Central memory CD8-positive, alpha-beta T cell (primary cell): Measurements from ENCODE around the gene C9.

ENCODE experiments used
- ATAC-seq: fragments of 150-1000 bp; cut with Tn5 transposase; replicated peaks from 2 replicates; pipeline ENCODE4 v1.10.0; 2022; ENCODE audit warnings: mild to moderate bottlenecking, moderate FRiP score, moderate number of reproducible peaks; ENCODE audit not compliant: poor library complexity, severe bottlenecking; ENCODE audit errors: extremely low read depth
- DNase-seq, 2 donors: peaks; one replicate each; pipeline ENCODE4 v3.0.0; 2021; ENCODE audit warnings: low spot score in 2 of 2
- H3K27ac Mint-ChIP-seq: one replicate; pipeline ENCODE4 v1.8.0; 2022; ENCODE audit warnings: low read depth, mild to moderate bottlenecking, moderate library complexity, mixed read lengths
- H3K27me3 Mint-ChIP-seq: one replicate; pipeline ENCODE4 v1.8.0; 2022; ENCODE audit warnings: mixed read lengths
- H3K36me3 Mint-ChIP-seq: one replicate; pipeline ENCODE4 v1.8.0; 2022; ENCODE audit warnings: mild to moderate bottlenecking, moderate library complexity, mixed read lengths; ENCODE audit not compliant: insufficient read depth
- H3K4me1 Mint-ChIP-seq: one replicate; pipeline ENCODE4 v1.8.0; 2022; ENCODE audit warnings: mixed read lengths
- H3K4me3 Mint-ChIP-seq: one replicate; pipeline ENCODE4 v1.8.0; 2022; ENCODE audit warnings: mild to moderate bottlenecking, moderate library complexity, mixed read lengths
- H3K9me3 Mint-ChIP-seq: one replicate; pipeline ENCODE4 v1.8.0; 2022; ENCODE audit warnings: mixed read lengths

Gene C9

GRCh38 chr5:39395521-39395920 is 31.2 kb upstream of the C9 start:
- Mint-ChIP-seq H3K27me3 (no peaks in the 10 kb centered on the region), H3K4me3 (no peak overlapping the region), H3K27ac (no peak overlapping the region), H3K36me3 (no peaks in the 10 kb centered on the region), H3K4me1 (peaks cover 13% of the 10 kb centered on the region), H3K9me3 (no peaks in the 10 kb centered on the region)
- ATAC-seq (no peak), DNase-seq (no peak)

GRCh38 chr5:39394946-39395345 is 30.7 kb upstream of the C9 start:
- no peaks in the 10 kb centered on the region for H3K9me3 Mint-ChIP-seq
- peaks cover 9% of the 10 kb centered on the region for H3K4me1 Mint-ChIP-seq
- ATAC-seq (no peak), DNase-seq (no peak)
- H3K4me3 Mint-ChIP-seq, result no peak overlapping the region
- no peaks in the 10 kb centered on the region for H3K36me3 Mint-ChIP-seq
- no peaks in the 10 kb centered on the region for H3K27me3 Mint-ChIP-seq
- H3K27ac Mint-ChIP-seq, result no peak overlapping the region

- DNase-seq (no peak), ATAC-seq (no peak)
- H3K27me3 Mint-ChIP-seq, result no peaks in the 10 kb centered on the region
- no peaks in the 10 kb centered on the region for H3K36me3 Mint-ChIP-seq
- no peaks in the 10 kb centered on the region for H3K9me3 Mint-ChIP-seq
- H3K4me1 Mint-ChIP-seq, result no peaks in the 10 kb centered on the region
- H3K4me3 Mint-ChIP-seq, result no peak overlapping the region
- H3K27ac Mint-ChIP-seq, result no peak overlapping the region
Observed at GRCh38 chr5:39390945-39391344, 26.6 kb upstream of the C9 start.

GRCh38 chr5:39387293-39387692 is 23.0 kb upstream of the C9 start:
- Mint-ChIP-seq H3K4me1 (no peaks in the 10 kb centered on the region), H3K9me3 (no peaks in the 10 kb centered on the region), H3K27me3 (peaks cover 4% of the 10 kb centered on the region), H3K4me3 (no peak overlapping the region), H3K27ac (no peak overlapping the region), H3K36me3 (no peaks in the 10 kb centered on the region)
- DNase-seq (no peak), ATAC-seq (no peak)

- Mint-ChIP-seq H3K27me3 (peaks cover 15% of the 10 kb centered on the region), H3K9me3 (no peaks in the 10 kb centered on the region), H3K4me1 (no peaks in the 10 kb centered on the region), H3K27ac (no peak overlapping the region), H3K36me3 (no peaks in the 10 kb centered on the region), H3K4me3 (no peak overlapping the region)
- DNase-seq (no peak), ATAC-seq (no peak)
Observed at GRCh38 chr5:39384271-39384670, 20.0 kb upstream of the C9 start.

GRCh38 chr5:39381376-39381775 is 17.1 kb upstream of the C9 start:
- ATAC-seq (no peak), DNase-seq (no peak)
- peaks cover 15% of the 10 kb centered on the region for H3K27me3 Mint-ChIP-seq
- H3K36me3 Mint-ChIP-seq, result no peaks in the 10 kb centered on the region
- no peak overlapping the region for H3K4me3 Mint-ChIP-seq
- H3K4me1 Mint-ChIP-seq, result peaks cover 2% of the 10 kb centered on the region
- H3K27ac Mint-ChIP-seq, result no peak overlapping the region
- H3K9me3 Mint-ChIP-seq, result no peaks in the 10 kb centered on the region

GRCh38 chr5:39379693-39380092 is 15.4 kb upstream of the C9 start:
- Mint-ChIP-seq H3K4me3 (no peak overlapping the region), H3K27ac (no peak overlapping the region), H3K36me3 (no peaks in the 10 kb centered on the region), H3K9me3 (no peaks in the 10 kb centered on the region), H3K4me1 (peaks cover 7% of the 10 kb centered on the region), H3K27me3 (peaks cover 15% of the 10 kb centered on the region)
- DNase-seq (no peak), ATAC-seq (no peak)

GRCh38 chr5:39377613-39378012 is 13.3 kb upstream of the C9 start:
- no peak for DNase-seq
- no peak for ATAC-seq
- H3K4me3 Mint-ChIP-seq, result no peak overlapping the region
- peaks cover 7% of the 10 kb centered on the region for H3K4me1 Mint-ChIP-seq
- no peak overlapping the region for H3K27ac Mint-ChIP-seq
- no peaks in the 10 kb centered on the region for H3K9me3 Mint-ChIP-seq
- H3K27me3 Mint-ChIP-seq, result peaks cover 14% of the 10 kb centered on the region
- H3K36me3 Mint-ChIP-seq, result no peaks in the 10 kb centered on the region

GRCh38 chr5:39376293-39376714 is 12.0 kb upstream of the C9 start:
- peaks cover 11% of the 10 kb centered on the region for H3K4me1 Mint-ChIP-seq
- DNase-seq, result no peak

GRCh38 chr5:39373791-39374190 is 9.5 kb upstream of the C9 start:
- no peak for ATAC-seq
- H3K9me3 Mint-ChIP-seq, result no peaks in the 10 kb centered on the region
- H3K4me3 Mint-ChIP-seq, result no peak overlapping the region
- no peaks in the 10 kb centered on the region for H3K27me3 Mint-ChIP-seq
- H3K4me1 Mint-ChIP-seq, result peaks cover 19% of the 10 kb centered on the region
- H3K27ac Mint-ChIP-seq, result no peak overlapping the region
- no peaks in the 10 kb centered on the region for H3K36me3 Mint-ChIP-seq
- DNase-seq, result no peak

More at GRCh38 chr5:39376293-39376714, 12.0 kb upstream of the C9 start:
- H3K36me3 Mint-ChIP-seq, result no peaks in the 10 kb centered on the region
- H3K9me3 Mint-ChIP-seq, result no peaks in the 10 kb centered on the region
- no peak overlapping the region for H3K4me3 Mint-ChIP-seq
- H3K27me3 Mint-ChIP-seq, result peaks cover 1% of the 10 kb centered on the region
- no peak for ATAC-seq
- H3K27ac Mint-ChIP-seq, result no peak overlapping the region

GRCh38 chr5:39371367-39371635 is 7.0 kb upstream of the C9 start:
- H3K4me3 Mint-ChIP-seq, result no peak overlapping the region
- no peak for DNase-seq
- peaks cover 1% of the 10 kb centered on the region for H3K36me3 Mint-ChIP-seq
- no peak for ATAC-seq
- peaks cover 16% of the 10 kb centered on the region for H3K4me1 Mint-ChIP-seq
- no peak overlapping the region for H3K27ac Mint-ChIP-seq
- no peaks in the 10 kb centered on the region for H3K27me3 Mint-ChIP-seq
- H3K9me3 Mint-ChIP-seq, result no peaks in the 10 kb centered on the region

- no peaks in the 10 kb centered on the region for H3K27me3 Mint-ChIP-seq
- no peaks in the 10 kb centered on the region for H3K9me3 Mint-ChIP-seq
- no peak for ATAC-seq
- H3K36me3 Mint-ChIP-seq, result peaks cover 1% of the 10 kb centered on the region
- H3K4me1 Mint-ChIP-seq, result peaks cover 12% of the 10 kb centered on the region
- no peak overlapping the region for H3K4me3 Mint-ChIP-seq
- DNase-seq, result no peak
- no peak overlapping the region for H3K27ac Mint-ChIP-seq
Observed at GRCh38 chr5:39370555-39371366, 6.5 kb upstream of the C9 start.

GRCh38 chr5:39369123-39369815 is 5.0 kb upstream of the C9 start:
- Mint-ChIP-seq H3K4me3 (no peak overlapping the region), H3K27ac (no peak overlapping the region), H3K27me3 (no peaks in the 10 kb centered on the region), H3K4me1 (peaks cover 12% of the 10 kb centered on the region), H3K9me3 (no peaks in the 10 kb centered on the region), H3K36me3 (peaks cover 1% of the 10 kb centered on the region)
- DNase-seq, result no peak
- no peak for ATAC-seq
